ENCODE data around the gene SCGB3A2.

The SCGB3A2 gene

DNA sequence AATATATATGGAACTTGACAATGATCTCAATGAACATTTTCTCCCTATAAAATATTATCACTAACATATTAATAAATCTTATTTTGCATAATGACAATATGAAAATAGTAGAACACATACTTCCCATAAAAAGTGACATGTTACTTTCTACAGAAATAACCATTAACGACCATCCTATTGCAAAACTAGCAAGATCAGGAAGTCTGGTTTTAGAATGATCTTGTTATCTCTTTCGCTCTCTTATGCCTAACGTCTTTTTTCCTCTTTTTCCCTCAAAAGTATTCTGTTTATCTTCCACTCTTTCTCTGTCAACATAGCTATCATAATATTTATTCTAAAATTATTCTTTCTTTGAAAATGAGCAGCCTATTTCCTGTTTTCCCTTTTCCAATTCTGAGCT lies 49.4 kb downstream of the SCGB3A2 start:
- Histone ChIP-seq H3K4me1 (no peaks in the 10 kb centered on the region), H3K79me2 (no peaks in the 10 kb centered on the region), H3K27ac (no peak overlapping the region), H2AFZ (no peak overlapping the region), H3K4me3 (ENCODE audit: low read depth, low read length) (no peak overlapping the region), H3K36me3 (ENCODE audit: control insufficient read depth, insufficient read depth, low read length) (no peaks in the 10 kb centered on the region), H3K9me3 (ENCODE audit: control insufficient read depth, low read length) (no peaks in the 10 kb centered on the region), H3K9ac (no peak overlapping the region), H3K4me2 (ENCODE audit: low read length) (no peak overlapping the region), H3K27me3 (ENCODE audit: control insufficient read depth, insufficient read depth, low read length) (no peaks in the 10 kb centered on the region)
- TF ChIP-seq CTCF (IDR thresholded peaks at IDR 0.05), result no peak

DNA sequence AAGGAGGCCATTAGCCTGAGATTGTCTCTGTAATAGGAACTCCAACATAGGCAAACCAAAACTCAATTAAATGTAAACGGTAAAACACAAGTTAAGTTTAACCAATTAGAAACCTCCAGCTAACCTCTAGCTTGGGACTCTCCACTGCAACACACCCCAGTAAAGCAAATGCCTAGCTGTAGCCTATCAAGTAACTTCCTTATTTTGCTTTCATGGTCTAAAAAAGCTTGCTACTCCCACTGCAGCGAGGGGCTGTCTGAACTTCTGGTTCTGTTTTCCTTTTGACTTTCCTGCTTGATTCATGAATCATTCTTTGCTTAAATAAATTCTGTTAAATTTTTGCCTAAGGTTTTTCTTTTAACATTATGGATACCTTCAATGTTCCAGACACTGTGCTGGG lies 52.3 kb downstream of the SCGB3A2 start:
- H3K4me3 ChIP-seq (ENCODE audit: low read depth, low read length), result no peak overlapping the region
- H3K4me1 ChIP-seq, result no peaks in the 10 kb centered on the region
- H2AFZ ChIP-seq, result no peak overlapping the region
- H3K79me2 ChIP-seq, result no peaks in the 10 kb centered on the region
- H3K4me2 ChIP-seq (ENCODE audit: low read length), result no peak overlapping the region
- TF ChIP-seq CTCF (IDR thresholded peaks at IDR 0.05), result no peak
- H3K9me3 ChIP-seq (ENCODE audit: control insufficient read depth, low read length), result no peaks in the 10 kb centered on the region
- H3K9ac ChIP-seq, result no peak overlapping the region
- H3K27ac ChIP-seq, result no peak overlapping the region
- no peaks in the 10 kb centered on the region for H3K36me3 ChIP-seq (ENCODE audit: control insufficient read depth, insufficient read depth, low read length)
- H3K27me3 ChIP-seq (ENCODE audit: control insufficient read depth, insufficient read depth, low read length), result no peaks in the 10 kb centered on the region
